ENCODE results near the gene LIM2. TPM values are rescaled to one million over a fixed set of nuclear protein-coding genes. Genes with fewer than 3 reads are reported as not detected.

Gene LIM2
- total RNA-seq, 1 donor = not detected

GRCh38 chr19:51339313-51339686, 48.5 kb downstream of the LIM2 start:
- TF ChIP-seq CTCF (IDR thresholded peaks at IDR 0.05; ENCODE audit: insufficient read depth, low read length) = peak; percentile 8
- peak overlapping the region; percentile 74 for H3K4me3 ChIP-seq (ENCODE audit: low read depth, low read length)
- DNase-seq (ENCODE audit: low read depth) = no peak

DNA sequence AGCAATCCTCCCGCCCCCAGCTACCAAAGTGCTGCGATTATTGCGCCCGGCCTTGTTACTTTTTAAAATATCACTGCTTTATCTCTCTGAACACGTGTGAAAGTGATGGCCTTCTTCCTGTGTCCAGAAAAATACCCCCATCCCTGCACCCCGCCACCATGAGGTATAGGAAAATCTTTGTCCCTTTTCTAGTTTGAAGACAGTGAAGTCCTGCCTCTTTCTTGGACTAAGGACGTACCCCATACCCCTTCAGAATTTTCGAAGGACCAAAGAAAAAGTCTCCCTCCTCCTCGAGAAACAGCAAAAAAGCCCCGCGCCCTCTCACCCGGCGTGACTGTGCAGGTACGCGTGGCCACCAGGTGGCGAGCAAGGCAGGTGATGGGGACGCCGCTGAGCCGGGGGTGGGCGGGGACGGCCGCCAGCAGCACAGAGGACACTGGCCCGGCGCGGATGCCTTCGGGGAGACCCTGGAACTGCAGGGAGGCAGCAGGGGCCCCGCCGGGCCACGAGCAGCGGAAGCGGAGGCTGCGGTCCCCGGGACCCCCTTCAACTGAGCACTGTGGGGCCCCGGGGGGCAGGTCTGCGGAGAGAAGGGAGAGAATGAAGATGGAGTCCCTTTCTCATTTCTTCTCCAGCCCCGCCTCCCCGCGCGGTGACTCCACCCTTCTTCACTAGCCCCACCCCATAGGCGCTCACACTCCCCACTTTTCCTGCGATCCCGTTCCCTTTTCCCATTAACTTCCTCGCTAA, 49.0 kb downstream of the LIM2 start:
- peak; percentile 62 for DNase-seq (ENCODE audit: low read depth)
- H3K4me3 ChIP-seq (ENCODE audit: low read depth, low read length) = peak overlapping the region; percentile 74
- TF ChIP-seq CTCF (IDR thresholded peaks at IDR 0.05; ENCODE audit: insufficient read depth, low read length) = peak; percentile 73

DNA sequence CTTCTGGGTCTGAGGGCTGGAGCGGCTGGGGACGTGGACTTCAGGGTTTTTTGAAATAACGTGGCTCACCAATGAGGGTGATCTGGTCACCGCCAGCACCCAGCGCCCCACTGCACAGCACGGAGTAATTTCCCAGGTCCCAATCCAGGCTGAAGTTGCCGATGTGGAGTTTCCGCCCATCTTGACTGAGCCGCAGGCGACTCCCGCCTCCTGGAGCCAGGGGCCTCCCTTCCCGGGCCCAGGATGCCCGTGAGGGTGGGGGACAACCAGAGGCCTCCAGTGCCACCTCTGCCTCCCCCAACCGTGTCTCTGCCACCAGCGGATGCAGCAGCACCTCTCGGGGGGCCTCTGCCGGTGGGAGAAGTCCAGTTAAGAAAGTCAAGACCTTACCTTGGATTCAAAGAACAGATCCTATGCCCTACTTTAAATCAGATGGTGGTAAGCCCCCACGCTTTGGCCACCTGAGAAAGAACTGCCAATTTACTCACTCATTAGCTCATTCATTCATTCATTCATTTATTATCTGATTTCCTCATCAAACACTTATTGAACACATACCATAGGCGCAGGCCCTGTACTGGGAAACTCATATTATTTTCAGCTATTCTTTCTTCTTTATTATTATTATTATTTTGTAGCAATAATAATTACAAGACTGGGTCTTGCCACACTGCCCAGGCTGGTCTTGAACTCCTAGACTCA, 49.8 kb downstream of the LIM2 start:
- no peak for DNase-seq (ENCODE audit: low read depth)
- no peak overlapping the region for H3K4me3 ChIP-seq (ENCODE audit: low read depth, low read length)
- no peak for TF ChIP-seq CTCF (IDR thresholded peaks at IDR 0.05; ENCODE audit: insufficient read depth, low read length)

- TF ChIP-seq CTCF (IDR thresholded peaks at IDR 0.05; ENCODE audit: insufficient read depth, low read length) = no peak
- H3K4me3 ChIP-seq (ENCODE audit: low read depth, low read length) = no peak overlapping the region
- DNase-seq (ENCODE audit: low read depth) = no peak
Measured at GRCh38 chr19:51337141-51337860, 50.5 kb downstream of the LIM2 start.

GRCh38 chr19:51333836-51334460, 53.8 kb downstream of the LIM2 start:
- DNase-seq (ENCODE audit: low read depth) = no peak
- no peak overlapping the region for H3K4me3 ChIP-seq (ENCODE audit: low read depth, low read length)
- no peak for TF ChIP-seq CTCF (IDR thresholded peaks at IDR 0.05; ENCODE audit: insufficient read depth, low read length)

DNA sequence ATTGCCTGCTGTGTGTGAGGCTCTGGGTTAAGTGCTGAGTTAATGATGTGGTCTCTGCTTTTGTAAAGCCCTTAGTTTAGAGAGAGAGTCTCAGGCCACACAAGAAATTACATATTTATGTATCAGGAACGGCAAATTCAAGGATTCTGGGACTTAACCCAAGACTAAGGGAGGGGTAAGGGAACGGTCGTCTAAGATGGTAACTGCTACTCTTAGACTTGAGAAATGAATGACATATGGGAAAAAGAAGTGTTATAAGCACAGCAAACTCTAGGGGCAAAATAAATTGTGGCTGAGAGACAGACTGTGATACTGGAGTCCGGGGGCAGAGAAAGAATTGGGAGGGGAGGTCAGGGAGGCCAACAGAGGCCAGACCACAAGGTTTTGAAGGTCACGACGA, 56.1 kb downstream of the LIM2 start:
- H3K4me3 ChIP-seq (ENCODE audit: low read depth, low read length) = no peak overlapping the region
- no peak for TF ChIP-seq CTCF (IDR thresholded peaks at IDR 0.05; ENCODE audit: insufficient read depth, low read length)
- DNase-seq (ENCODE audit: low read depth) = no peak

All from fibroblast of the aortic adventitia (primary cell).